Neural progenitor cell (in vitro differentiated cells): ENCODE measurements around the gene GDPD3. TPM values are rescaled to one million over a fixed set of nuclear protein-coding genes. Genes with fewer than 3 reads are reported as not detected.

Experiments used
- DNase-seq: peaks from one replicate; pipeline ENCODE4 v3.0.0-alpha.2; 2016; ENCODE audit warnings: low spot score
- H2AFZ ChIP-seq: fragments of 200-600 bp; sonication (generic); replicated peaks from 2 replicates; pipeline ENCODE4 v1.6.1; 2016; ENCODE audit warnings: antibody characterized with exemption
- H3F3A ChIP-seq: fragments of 200-600 bp; sonication (generic); 2 replicates; pipeline ENCODE4 v1.6.1; 2016; ENCODE audit warnings: antibody characterized with exemption, low read depth
- H3K27ac ChIP-seq: fragments of 200-600 bp; sonication (generic); 2 replicates; pipeline ENCODE4 v1.5.1; 2016; ENCODE audit warnings: mild to moderate bottlenecking
- H3K27me3 ChIP-seq: fragments of 200-600 bp; sonication (generic); 2 replicates; pipeline ENCODE4 v1.6.1; 2016; ENCODE audit warnings: mild to moderate bottlenecking, moderate library complexity
- H3K36me3 ChIP-seq: fragments of 200-600 bp; sonication (generic); 2 replicates; pipeline ENCODE4 v1.5.1; 2016
- H3K4me1 ChIP-seq: fragments of 200-600 bp; sonication (generic); 2 replicates; pipeline ENCODE4 v1.6.1; 2016; ENCODE audit warnings: mixed run types
- H3K4me2 ChIP-seq: fragments of 200-600 bp; sonication (generic); 2 replicates; pipeline ENCODE4 v1.6.1; 2016
- H3K4me3 ChIP-seq: fragments of 200-600 bp; sonication (generic); 2 replicates; pipeline ENCODE4 v1.5.1; 2016
- H3K79me2 ChIP-seq: fragments of 200-600 bp; sonication (generic); 2 replicates; pipeline ENCODE4 v1.6.1; 2016; ENCODE audit warnings: low read depth
- H3K9ac ChIP-seq: fragments of 200-600 bp; sonication (generic); 2 replicates; pipeline ENCODE4 v1.6.1; 2016
- H3K9me3 ChIP-seq: fragments of 200-600 bp; sonication (generic); 2 replicates; pipeline ENCODE4 v1.5.1; 2016; ENCODE audit warnings: low read depth
- H4K20me1 ChIP-seq: fragments of 200-600 bp; sonication (generic); 2 replicates; pipeline ENCODE4 v1.6.1; 2016; ENCODE audit warnings: low read depth
- H3K27ac Mint-ChIP-seq: 3 replicates; pipeline ENCODE4 v1.8.0; 2021; ENCODE audit warnings: mixed read lengths
- H3K27me3 Mint-ChIP-seq: 2 replicates; pipeline ENCODE4 v1.8.0; 2022; ENCODE audit warnings: low read depth, mild to moderate bottlenecking, inconsistent platforms, moderate library complexity, mixed read lengths; ENCODE audit not compliant: insufficient read depth
- H3K36me3 Mint-ChIP-seq: 3 replicates; pipeline ENCODE4 v1.8.0; 2021; ENCODE audit warnings: mixed read lengths
- H3K4me1 Mint-ChIP-seq: 3 replicates; pipeline ENCODE4 v1.8.0; 2021; ENCODE audit warnings: mixed read lengths
- H3K4me3 Mint-ChIP-seq: 3 replicates; pipeline ENCODE4 v1.8.0; 2021; ENCODE audit warnings: mild to moderate bottlenecking, moderate library complexity, mixed read lengths
- H3K9me3 Mint-ChIP-seq: 3 replicates; pipeline ENCODE4 v1.8.0; 2020; ENCODE audit warnings: mixed read lengths
- EZH2 ChIP-seq: fragments of 200-600 bp; sonication (generic); IDR thresholded peaks from 2 replicates; pipeline ENCODE4 v1.6.1; 2017; ENCODE audit warnings: antibody characterized with exemption, mild to moderate bottlenecking, moderate library complexity
- EZH2phosphoT487 ChIP-seq: fragments of 200-600 bp; sonication (generic); IDR thresholded peaks from 2 replicates; pipeline ENCODE4 v1.6.1; 2017; ENCODE audit warnings: antibody characterized with exemption
- total RNA-seq: library from RNA; depleted of rRNA; stranded (reverse); fragments of >200 nt; gene quantifications from 2 replicates; pipeline ENCODE4 v1.2.3, GENCODE V29; 2015; ENCODE audit warnings: low replicate concordance
- TF ChIP-seq, protein P1 (sequence below): fragments of 200-600 bp; sonication (generic); IDR thresholded peaks from 2 replicates; pipeline ENCODE4 v1.5.1; 2017; ENCODE audit warnings: antibody characterized with exemption, mild to moderate bottlenecking

The GDPD3 gene
- total RNA-seq, 1 donor from 2014 or later = 0.13 TPM

DNA sequence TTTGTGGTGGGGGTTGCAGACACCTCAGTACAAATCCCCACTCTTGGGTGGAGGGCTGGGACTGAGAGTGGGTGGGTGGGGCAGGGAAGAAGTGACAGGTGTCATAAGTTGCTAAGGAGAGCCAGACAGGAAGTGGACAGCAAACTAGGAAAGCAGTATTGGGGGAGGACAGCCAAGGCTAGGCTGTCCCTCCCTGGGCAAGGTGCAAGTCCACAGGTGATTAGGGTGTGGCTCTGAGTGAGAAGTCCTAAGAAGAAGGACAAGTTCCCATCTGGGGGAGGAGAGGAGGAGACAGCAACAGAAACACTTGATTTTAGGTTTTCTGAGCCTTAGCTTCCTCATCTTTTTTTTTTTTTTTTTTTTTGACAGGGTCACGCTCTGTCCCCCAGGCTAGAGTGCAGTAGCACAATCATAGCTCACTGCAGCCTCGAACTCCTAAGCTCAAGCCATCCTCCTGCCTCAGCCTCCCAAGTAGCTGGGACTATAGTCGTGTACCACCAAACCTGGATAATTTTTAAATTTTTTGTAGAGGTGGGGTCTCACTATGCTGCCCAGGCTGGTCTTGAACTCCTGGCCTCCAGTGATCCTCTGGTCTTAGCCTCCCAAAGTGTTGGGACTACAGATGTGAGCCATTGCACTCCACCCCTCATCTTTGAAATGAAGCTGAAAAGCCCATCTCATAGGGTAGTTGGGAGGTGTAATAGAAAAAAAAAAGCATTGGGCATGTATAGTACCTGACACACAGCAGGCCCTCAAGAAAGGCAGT lies 7.2 kb upstream of the GDPD3 start:
- Mint-ChIP-seq H3K36me3 (peaks cover 12% of the 10 kb centered on the region), H3K9me3 (no peaks in the 10 kb centered on the region)
- no peaks in the 10 kb centered on the region for H4K20me1 ChIP-seq

DNA sequence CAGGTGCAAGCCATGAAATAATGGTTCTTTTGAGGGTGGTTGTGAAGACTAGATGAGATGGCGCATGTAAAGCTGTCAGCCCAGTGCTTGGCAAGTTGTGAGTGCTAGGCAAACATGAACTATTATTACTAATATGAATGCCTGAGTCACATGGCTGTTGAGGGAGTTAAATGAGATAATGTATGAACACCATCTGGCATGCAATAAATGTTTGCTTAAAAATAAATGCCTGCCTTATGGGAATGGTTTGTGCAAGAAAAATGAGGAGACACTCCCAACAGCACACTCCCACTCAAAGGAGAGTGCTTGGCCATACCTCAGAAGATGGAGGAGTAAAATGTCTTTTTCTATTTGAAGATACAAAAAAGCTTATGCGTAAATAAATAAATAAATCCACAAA lies 6.1 kb upstream of the GDPD3 start:
- H3K27me3 ChIP-seq = no peaks in the 10 kb centered on the region
- H3K79me2 ChIP-seq = no peaks in the 10 kb centered on the region
- no peak overlapping the region for H3K4me3 ChIP-seq
- no peaks in the 10 kb centered on the region for H3K9me3 ChIP-seq
- no peak for TF ChIP-seq EZH2
- TF ChIP-seq, protein P1, sequence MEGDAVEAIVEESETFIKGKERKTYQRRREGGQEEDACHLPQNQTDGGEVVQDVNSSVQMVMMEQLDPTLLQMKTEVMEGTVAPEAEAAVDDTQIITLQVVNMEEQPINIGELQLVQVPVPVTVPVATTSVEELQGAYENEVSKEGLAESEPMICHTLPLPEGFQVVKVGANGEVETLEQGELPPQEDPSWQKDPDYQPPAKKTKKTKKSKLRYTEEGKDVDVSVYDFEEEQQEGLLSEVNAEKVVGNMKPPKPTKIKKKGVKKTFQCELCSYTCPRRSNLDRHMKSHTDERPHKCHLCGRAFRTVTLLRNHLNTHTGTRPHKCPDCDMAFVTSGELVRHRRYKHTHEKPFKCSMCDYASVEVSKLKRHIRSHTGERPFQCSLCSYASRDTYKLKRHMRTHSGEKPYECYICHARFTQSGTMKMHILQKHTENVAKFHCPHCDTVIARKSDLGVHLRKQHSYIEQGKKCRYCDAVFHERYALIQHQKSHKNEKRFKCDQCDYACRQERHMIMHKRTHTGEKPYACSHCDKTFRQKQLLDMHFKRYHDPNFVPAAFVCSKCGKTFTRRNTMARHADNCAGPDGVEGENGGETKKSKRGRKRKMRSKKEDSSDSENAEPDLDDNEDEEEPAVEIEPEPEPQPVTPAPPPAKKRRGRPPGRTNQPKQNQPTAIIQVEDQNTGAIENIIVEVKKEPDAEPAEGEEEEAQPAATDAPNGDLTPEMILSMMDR = no peak
- no peak for TF ChIP-seq EZH2phosphoT487
- no peak overlapping the region for H3K4me2 ChIP-seq
- no peak for DNase-seq
- H2AFZ ChIP-seq = no peak overlapping the region
- H3F3A ChIP-seq = peaks cover 10% of the 10 kb centered on the region
- no peak overlapping the region for H3K4me3 Mint-ChIP-seq
- H3K27me3 Mint-ChIP-seq = peaks cover 2% of the 10 kb centered on the region
- H4K20me1 ChIP-seq = no peaks in the 10 kb centered on the region
- no peaks in the 10 kb centered on the region for H3K9me3 Mint-ChIP-seq
- H3K4me1 Mint-ChIP-seq = peaks cover 16% of the 10 kb centered on the region
- H3K27ac Mint-ChIP-seq = no peak overlapping the region
- peaks cover 4% of the 10 kb centered on the region for H3K4me1 ChIP-seq
- no peak overlapping the region for H3K27ac ChIP-seq
- no peak overlapping the region for H3K9ac ChIP-seq
- H3K36me3 Mint-ChIP-seq = peaks cover 12% of the 10 kb centered on the region
- no peaks in the 10 kb centered on the region for H3K36me3 ChIP-seq

More for the DNA sequence above, 7.2 kb upstream of the GDPD3 start:
- DNase-seq = no peak
- Histone ChIP-seq H3K9me3 (no peaks in the 10 kb centered on the region), H3K9ac (no peak overlapping the region), H3K4me3 (no peak overlapping the region), H3K27me3 (no peaks in the 10 kb centered on the region), H3K79me2 (no peaks in the 10 kb centered on the region), H2AFZ (no peak overlapping the region), H3K4me2 (no peak overlapping the region), H3K27ac (no peak overlapping the region), H3K36me3 (no peaks in the 10 kb centered on the region), H3K4me1 (peaks cover 4% of the 10 kb centered on the region), H3F3A (peaks cover 10% of the 10 kb centered on the region)
- TF ChIP-seq, protein P1 = no peak
- TF ChIP-seq EZH2 (no peak), EZH2phosphoT487 (no peak)
- Mint-ChIP-seq H3K4me3 (peak overlapping the region; percentile 46), H3K27ac (no peak overlapping the region), H3K27me3 (peaks cover 4% of the 10 kb centered on the region), H3K4me1 (peaks cover 18% of the 10 kb centered on the region)

DNA sequence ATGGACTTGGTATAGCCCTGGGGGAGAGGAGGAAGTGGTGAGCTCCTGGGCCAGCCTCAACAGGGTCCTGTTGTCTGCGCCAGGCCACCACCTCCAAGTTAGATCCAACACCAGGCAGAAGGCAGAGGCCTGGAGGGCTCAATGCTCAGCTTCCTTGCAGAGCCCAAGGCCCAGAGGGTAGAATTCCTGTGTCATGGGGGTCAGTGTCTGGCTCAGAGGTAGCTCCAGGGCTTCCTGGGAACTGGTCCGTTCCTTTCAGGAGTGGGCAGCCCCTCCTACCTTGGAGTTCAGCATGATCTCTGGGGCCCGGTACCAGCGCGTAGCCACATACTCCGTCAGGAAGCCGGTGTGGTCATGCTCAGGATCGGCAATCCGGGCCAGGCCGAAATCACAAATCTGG lies 4.4 kb upstream of the GDPD3 start:
- no peak overlapping the region for H3K27ac ChIP-seq
- Mint-ChIP-seq H3K36me3 (peaks cover 12% of the 10 kb centered on the region), H3K9me3 (no peaks in the 10 kb centered on the region), H3K4me1 (peaks cover 10% of the 10 kb centered on the region), H3K4me3 (no peak overlapping the region), H3K27ac (no peak overlapping the region), H3K27me3 (peaks cover 3% of the 10 kb centered on the region)
- TF ChIP-seq, protein P1 = no peak
- no peak for TF ChIP-seq EZH2phosphoT487
- no peak for TF ChIP-seq EZH2
- no peak overlapping the region for H2AFZ ChIP-seq
- H3K9ac ChIP-seq = no peak overlapping the region
- no peaks in the 10 kb centered on the region for H3K36me3 ChIP-seq
- peaks cover 23% of the 10 kb centered on the region for H3F3A ChIP-seq
- H3K4me1 ChIP-seq = peaks cover 4% of the 10 kb centered on the region
- H3K4me2 ChIP-seq = no peak overlapping the region
- no peaks in the 10 kb centered on the region for H3K79me2 ChIP-seq
- no peak overlapping the region for H3K4me3 ChIP-seq
- H3K9me3 ChIP-seq = no peaks in the 10 kb centered on the region
- no peaks in the 10 kb centered on the region for H3K27me3 ChIP-seq
- peaks cover 8% of the 10 kb centered on the region for H4K20me1 ChIP-seq
- DNase-seq = no peak
